ENCODE data around the gene RPL28.

The RPL28 gene

GRCh38 chr19:55362990-55363716 is 22.6 kb upstream of the RPL28 start, which contains the start of gene GARIN5B:
GARIN5B (minus strand) TSS chr19:55363260; CDS start chr19:55363066, 194 bp downstream.
- H3K4me3 Mint-ChIP-seq, result no peak within 1 kb of the TSS

DNA sequence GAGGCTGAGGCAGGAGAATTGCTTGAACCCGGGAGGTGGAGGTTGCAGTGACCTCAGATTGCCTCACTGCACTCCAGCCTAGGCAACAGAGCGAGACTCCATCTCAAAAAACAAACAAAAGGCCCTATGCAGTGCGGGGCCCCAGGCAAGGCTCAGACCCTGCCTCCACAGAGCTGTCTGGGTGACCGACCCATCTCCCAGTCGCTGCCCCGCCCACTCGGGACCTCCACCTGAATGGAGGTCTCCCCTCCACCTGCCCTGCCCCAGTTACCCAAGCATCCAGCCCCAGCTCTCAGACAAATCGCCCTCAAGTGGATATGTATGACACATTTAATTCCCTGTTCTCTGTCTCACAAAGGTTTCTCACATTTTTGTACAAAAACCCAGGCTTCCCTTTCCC is 20.5 kb upstream of the RPL28 start:
- H3K27ac Mint-ChIP-seq, result no peak overlapping the region
- H3K4me3 Mint-ChIP-seq, result no peak overlapping the region
- no peaks in the 10 kb centered on the region for H3K9me3 Mint-ChIP-seq
- no peaks in the 10 kb centered on the region for H3K36me3 Mint-ChIP-seq
- ATAC-seq, result no peak
- H3K4me1 Mint-ChIP-seq, result peaks cover 7% of the 10 kb centered on the region
- no peak for DNase-seq (ENCODE audit: low spot score in 2 of 2)

More at GRCh38 chr19:55362990-55363716, 22.6 kb upstream of the RPL28 start, which contains the start of gene GARIN5B:
- Mint-ChIP-seq H3K27ac (no peak within 1 kb of the TSS), H3K9me3 (no peaks in the 10 kb centered on the region), H3K4me1 (no peaks in the 10 kb centered on the region), H3K36me3 (no peaks in the 10 kb centered on the region)
- ATAC-seq (no peak), DNase-seq (ENCODE audit: low spot score in 2 of 2) (no peak)

GRCh38 chr19:55365964-55366363 is 19.8 kb upstream of the RPL28 start:
- no peaks in the 10 kb centered on the region for H3K9me3 Mint-ChIP-seq
- DNase-seq (ENCODE audit: low spot score in 2 of 2) (no peak), ATAC-seq (no peak)
- no peak overlapping the region for H3K4me3 Mint-ChIP-seq
- H3K4me1 Mint-ChIP-seq, result peaks cover 7% of the 10 kb centered on the region
- H3K27ac Mint-ChIP-seq, result no peak overlapping the region
- no peaks in the 10 kb centered on the region for H3K36me3 Mint-ChIP-seq

DNA sequence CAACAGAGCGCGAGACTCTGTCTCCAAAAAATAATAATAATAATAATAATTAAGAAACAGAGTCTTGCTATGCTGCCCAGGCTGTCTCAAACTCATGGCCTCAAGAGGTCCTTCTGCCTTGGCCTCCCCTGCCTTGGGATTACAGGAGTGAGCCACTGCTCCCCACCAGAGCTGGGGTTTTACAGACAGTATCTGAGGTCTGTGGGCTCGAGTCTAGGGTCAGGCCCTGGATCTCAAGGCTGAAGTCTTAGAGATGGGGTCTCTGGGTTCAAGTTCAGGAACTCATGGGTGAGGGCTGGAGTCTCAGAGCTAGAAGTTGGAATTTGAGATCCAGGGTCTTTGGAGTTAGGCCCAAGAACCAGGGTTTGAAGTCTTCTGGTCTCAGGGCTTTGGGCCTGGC is 18.9 kb upstream of the RPL28 start:
- H3K36me3 Mint-ChIP-seq, result no peaks in the 10 kb centered on the region

GRCh38 chr19:55368106-55368505 is 17.6 kb upstream of the RPL28 start:
- ATAC-seq (no peak), DNase-seq (ENCODE audit: low spot score in 2 of 2) (no peak)
- Mint-ChIP-seq H3K9me3 (no peaks in the 10 kb centered on the region), H3K4me3 (no peak overlapping the region), H3K27ac (no peak overlapping the region), H3K4me1 (peaks cover 7% of the 10 kb centered on the region), H3K36me3 (no peaks in the 10 kb centered on the region)

More for the DNA sequence above, 18.9 kb upstream of the RPL28 start:
- DNase-seq (ENCODE audit: low spot score in 2 of 2), result no peak
- no peak for ATAC-seq
- Mint-ChIP-seq H3K4me3 (no peak overlapping the region), H3K4me1 (peaks cover 7% of the 10 kb centered on the region), H3K27ac (no peak overlapping the region), H3K9me3 (no peaks in the 10 kb centered on the region)

GRCh38 chr19:55368701-55369563 is 16.8 kb upstream of the RPL28 start:
- Mint-ChIP-seq H3K27ac (no peak overlapping the region), H3K4me3 (peak overlapping the region; percentile 74), H3K9me3 (no peaks in the 10 kb centered on the region), H3K4me1 (peaks cover 12% of the 10 kb centered on the region), H3K36me3 (no peaks in the 10 kb centered on the region)
- DNase-seq (ENCODE audit: low spot score in 2 of 2), result peak in 1 of 2 donors; percentile 39
- peak; percentile 58 for ATAC-seq

DNA sequence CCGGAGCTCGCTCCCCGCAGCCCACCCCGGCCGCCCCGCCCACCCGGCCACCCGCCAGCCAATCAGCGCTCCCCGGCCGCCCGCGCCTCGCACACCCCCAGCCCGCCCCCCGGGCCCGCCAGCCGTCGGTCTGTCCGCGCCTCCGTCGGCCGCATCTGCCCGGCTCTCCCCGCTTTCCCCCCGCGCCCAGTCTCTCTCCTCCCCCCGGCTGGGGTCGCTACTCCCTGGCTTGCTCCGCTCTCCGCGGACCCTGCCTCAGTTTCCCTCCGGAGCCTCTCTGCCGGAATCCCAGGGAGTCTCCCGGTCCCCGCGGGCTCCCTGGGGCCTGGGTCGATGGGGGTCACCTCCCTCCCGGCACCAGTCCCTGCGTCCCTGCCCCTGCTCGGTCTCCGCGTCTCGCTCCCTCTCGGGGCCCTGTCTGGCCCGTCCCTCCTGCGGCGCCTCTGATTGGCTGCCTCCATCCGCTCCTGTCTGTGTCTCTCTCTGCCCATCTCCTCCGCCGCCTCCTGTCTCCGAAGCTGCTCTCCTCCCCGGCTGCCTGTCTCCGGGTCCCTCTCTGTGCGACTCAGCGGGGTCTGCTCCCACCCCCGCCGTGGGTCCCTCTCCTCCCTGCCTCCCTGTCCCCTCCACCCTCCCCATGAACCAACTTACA is 16.0 kb upstream of the RPL28 start:
- DNase-seq (ENCODE audit: low spot score in 2 of 2), result peak in 1 of 2 donors; percentile 36
- Mint-ChIP-seq H3K4me3 (peak overlapping the region; percentile 74), H3K4me1 (peaks cover 14% of the 10 kb centered on the region), H3K36me3 (no peaks in the 10 kb centered on the region), H3K9me3 (no peaks in the 10 kb centered on the region), H3K27ac (peak overlapping the region; percentile 63)
- peak; percentile 78 for ATAC-seq

- Mint-ChIP-seq H3K4me3 (peak within 1 kb of the TSS; percentile 74), H3K4me1 (peaks cover 14% of the 10 kb centered on the region), H3K27ac (peak within 1 kb of the TSS; percentile 63), H3K36me3 (no peaks in the 10 kb centered on the region), H3K9me3 (no peaks in the 10 kb centered on the region)
- DNase-seq (ENCODE audit: low spot score in 2 of 2) (no peak), ATAC-seq (no peak)
These were observed 15.3 kb upstream of the RPL28 start, which contains the start of gene IL11 for GRCh38 chr19:55370305-55370988. IL11 (minus strand) TSS chr19:55370463; CDS start chr19:55370310, 153 bp downstream.

DNA sequence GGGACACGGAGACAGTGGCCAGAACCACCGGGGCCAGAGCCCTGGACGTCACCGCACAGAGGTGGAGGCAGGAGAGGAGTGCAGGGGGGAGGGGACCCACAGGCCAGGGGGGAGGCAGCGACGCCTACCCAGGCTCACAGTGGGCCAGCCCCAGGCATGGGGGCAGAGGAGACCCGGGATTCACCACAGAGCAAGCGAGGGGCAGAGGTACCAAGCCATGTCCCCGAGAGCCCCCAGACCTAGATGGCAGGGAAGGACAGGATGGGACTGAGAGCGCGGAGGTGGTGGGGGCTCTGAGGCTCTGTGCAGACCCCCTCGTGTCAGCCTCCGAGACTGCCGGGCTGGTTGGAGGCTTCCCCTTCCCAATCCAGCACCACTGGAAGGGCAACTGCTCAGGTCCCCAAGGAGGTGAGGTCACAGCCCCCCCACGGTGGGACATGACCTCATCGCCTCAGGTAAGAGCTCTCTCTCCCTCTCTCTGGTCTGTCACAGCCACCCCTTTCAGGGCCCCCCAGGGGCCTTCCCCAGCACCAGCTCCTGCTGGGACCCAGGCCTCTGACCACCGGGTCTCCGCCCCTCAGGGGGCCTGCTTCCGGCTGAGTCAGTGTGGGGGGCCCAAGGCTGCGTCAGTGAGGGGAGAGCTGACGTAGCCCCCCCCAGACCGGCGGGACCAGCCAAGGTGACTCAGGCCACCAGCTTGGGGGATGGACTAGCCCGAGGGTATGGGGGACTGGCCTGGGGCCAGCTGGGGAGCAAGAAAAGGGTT is 13.2 kb upstream of the RPL28 start:
- H3K27ac Mint-ChIP-seq, result no peak overlapping the region
- H3K4me1 Mint-ChIP-seq, result peaks cover 14% of the 10 kb centered on the region
- no peaks in the 10 kb centered on the region for H3K9me3 Mint-ChIP-seq
- ATAC-seq (peak; percentile 62), DNase-seq (ENCODE audit: low spot score in 2 of 2) (no peak)
- H3K4me3 Mint-ChIP-seq, result no peak overlapping the region
- no peaks in the 10 kb centered on the region for H3K36me3 Mint-ChIP-seq

GRCh38 chr19:55373306-55373992 is 12.3 kb upstream of the RPL28 start:
- no peaks in the 10 kb centered on the region for H3K9me3 Mint-ChIP-seq
- no peak overlapping the region for H3K4me3 Mint-ChIP-seq
- peaks cover 14% of the 10 kb centered on the region for H3K4me1 Mint-ChIP-seq
- DNase-seq (ENCODE audit: low spot score in 2 of 2), result no peak
- no peaks in the 10 kb centered on the region for H3K36me3 Mint-ChIP-seq
- no peak overlapping the region for H3K27ac Mint-ChIP-seq
- no peak for ATAC-seq

- H3K4me3 Mint-ChIP-seq, result no peak overlapping the region
- no peaks in the 10 kb centered on the region for H3K9me3 Mint-ChIP-seq
These were observed 11.6 kb upstream of the RPL28 start for GRCh38 chr19:55373993-55374757.

GRCh38 chr19:55376241-55376933 is 9.3 kb upstream of the RPL28 start, which contains the start of gene TMEM190:
TMEM190 (plus strand) TSS chr19:55376826; CDS start chr19:55376854, 28 bp downstream.
- no peaks in the 10 kb centered on the region for H3K9me3 Mint-ChIP-seq
- peaks cover 6% of the 10 kb centered on the region for H3K36me3 Mint-ChIP-seq
- no peak within 1 kb of the TSS for H3K4me3 Mint-ChIP-seq
- DNase-seq (ENCODE audit: low spot score in 2 of 2) (no peak), ATAC-seq (no peak)
- H3K4me1 Mint-ChIP-seq, result peaks cover 15% of the 10 kb centered on the region
- no peak within 1 kb of the TSS for H3K27ac Mint-ChIP-seq

More at GRCh38 chr19:55373993-55374757, 11.6 kb upstream of the RPL28 start:
- H3K36me3 Mint-ChIP-seq, result peaks cover under 1% of the 10 kb centered on the region
- no peak overlapping the region for H3K27ac Mint-ChIP-seq
- ATAC-seq, result no peak
- DNase-seq (ENCODE audit: low spot score in 2 of 2), result no peak
- H3K4me1 Mint-ChIP-seq, result peaks cover 15% of the 10 kb centered on the region
